KG1 (cell line): ENCODE results near the gene TRAF7.
"Not testable (repeated sequence)": the region's sequence is repeated elsewhere in the genome, so short reads cannot be mapped to it uniquely, and the experiment has no call there.

Source experiments
- DNase-seq: peaks from one replicate; lab custom pipeline; 2025; lab: John Stamatoyannopoulos, UW

TRAF7 gene

DNA sequence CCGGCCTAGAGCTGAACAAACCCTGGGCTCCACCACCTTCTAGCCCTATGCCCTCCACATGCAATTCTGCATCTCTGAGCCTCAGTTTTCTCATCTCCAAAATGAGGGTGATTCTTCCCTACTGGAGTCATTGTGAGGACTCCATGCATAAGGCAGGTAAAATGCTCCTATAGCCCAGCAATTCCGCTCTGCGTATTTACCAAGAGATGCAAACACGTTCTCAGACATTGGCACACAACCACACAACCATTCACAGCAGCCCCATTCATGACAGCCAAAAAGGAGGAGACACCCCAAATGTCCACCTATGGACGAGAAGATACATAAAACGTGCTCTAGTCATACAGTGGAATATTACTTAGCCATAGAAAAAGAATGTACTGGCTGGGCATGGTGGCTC is 44.7 kb downstream of the TRAF7 start:
- no peak for DNase-seq

DNA sequence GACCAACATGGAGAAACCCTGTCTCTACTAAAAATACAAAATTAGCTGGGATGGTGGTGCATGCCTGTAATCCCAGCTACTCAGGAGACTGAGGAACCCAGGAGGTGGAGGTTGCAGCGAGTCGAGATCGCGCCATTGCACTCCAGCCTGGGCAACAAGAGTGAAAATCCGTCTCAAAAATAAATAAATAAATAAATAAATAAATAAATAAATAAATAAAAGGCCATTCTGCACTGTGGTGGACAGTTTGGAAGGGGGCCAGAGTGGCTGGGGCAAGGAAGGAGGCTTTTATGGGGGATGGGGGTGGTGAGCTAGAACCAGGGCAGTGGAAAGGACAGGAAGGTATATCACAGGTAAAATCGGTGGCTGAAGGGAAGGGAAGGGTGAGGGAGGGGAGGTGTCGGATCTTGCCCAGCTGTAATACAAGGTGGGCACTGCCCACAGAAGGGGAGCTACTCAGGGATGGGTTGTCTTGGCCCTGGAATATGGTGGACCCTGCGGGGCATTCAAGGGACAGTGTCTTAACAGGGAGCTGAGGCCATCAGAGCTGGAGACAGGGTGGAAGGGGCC is 47.6 kb downstream of the TRAF7 start:
- DNase-seq: not testable (repeated sequence)

DNA sequence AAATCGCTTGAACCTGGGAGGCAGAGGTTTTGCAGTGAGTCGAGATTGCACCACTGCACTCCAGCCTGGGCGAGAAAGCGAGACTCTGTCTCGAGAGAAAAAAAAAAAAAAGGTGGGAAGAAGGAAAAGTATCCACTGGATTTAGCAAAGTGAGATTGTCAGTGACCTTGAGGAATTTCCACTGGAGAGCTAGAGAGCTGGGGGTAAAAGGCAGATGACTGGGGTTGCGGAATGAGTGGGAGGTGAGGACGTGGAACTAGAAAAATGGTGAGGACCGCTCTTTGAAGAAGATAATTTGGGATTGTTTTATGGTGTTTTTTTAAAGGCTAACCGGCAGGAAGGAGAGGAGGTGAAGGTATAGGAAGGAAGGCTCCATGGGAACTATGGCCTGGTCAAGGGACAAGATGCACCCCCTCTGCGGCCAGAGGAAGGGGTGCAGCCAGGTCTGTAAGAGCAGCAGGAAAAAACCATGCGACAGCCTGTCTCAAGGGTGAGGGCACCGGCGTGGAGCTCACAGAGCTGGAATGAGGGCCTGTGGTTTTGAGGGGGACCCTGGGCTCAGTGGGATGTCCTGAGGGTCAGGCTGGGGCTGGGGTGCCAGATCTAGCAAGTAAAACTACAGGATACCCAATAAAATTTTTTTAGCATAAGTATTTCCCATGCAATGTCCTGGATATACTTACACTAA is 49.0 kb downstream of the TRAF7 start:
- no peak for DNase-seq

DNA sequence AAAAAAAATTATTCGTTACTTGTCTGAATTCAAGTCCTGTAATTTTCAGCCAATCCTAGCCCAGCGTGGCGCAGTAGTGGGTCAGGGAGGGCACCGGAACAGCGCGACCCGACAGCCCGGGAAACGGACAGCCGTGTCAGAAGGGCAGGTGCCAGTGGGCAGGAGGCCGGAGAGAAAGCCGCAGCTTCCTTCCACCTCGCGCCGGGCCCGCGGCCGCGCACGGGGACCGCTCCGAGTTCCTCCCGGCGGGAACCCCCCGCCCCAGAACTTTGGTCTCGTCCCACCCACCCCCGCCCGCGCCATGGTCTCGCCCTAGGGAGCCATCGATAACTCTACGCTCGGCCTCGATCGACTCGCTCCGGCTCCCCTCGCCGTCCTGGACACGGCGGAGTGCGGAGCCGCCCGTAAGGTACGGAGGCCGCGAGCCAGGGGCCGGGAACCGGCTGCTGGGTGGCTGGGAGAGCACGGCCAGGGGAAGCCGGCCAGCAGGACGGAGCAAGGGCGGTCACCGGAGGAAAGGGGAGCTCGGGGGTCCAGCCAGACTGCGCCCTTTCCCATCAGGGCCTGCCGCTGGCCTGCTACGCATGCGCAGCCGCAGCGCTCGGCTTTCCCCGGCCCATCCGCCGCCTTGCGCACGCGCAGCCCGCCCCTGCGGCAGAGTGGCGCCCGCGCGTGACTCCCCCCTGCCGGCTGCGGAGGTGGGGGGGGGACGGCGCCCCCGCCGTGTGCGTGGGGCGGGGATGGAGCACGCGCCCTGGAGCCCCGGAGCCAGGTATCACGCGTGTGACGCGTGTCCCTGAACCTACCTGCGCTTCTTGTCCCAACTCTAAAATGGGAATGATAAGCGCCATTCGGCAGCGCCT is 49.8 kb downstream of the TRAF7 start, which contains the start of gene MLST8:
Gene MLST8, plus strand, starts transcription at position 351 of the 863 bp plus-strand sequence. CDS start 632 bp downstream, outside the sequence.
- peak; percentile 92 for DNase-seq

DNA sequence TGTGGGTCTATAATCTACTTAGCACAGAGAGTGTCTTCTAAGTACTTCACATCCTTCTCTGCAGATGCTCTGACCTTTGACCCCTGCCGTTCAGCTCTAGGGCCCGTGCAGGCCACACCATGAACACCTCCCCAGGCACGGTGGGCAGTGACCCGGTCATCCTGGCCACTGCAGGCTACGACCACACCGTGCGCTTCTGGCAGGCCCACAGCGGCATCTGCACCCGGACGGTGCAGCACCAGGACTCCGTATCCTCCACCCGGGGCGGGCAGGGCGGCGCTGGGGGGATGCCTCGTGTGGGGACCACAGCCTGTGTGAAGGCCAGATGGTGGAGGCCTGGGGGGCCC is 50.4 kb downstream of the TRAF7 start:
- DNase-seq: no peak

DNA sequence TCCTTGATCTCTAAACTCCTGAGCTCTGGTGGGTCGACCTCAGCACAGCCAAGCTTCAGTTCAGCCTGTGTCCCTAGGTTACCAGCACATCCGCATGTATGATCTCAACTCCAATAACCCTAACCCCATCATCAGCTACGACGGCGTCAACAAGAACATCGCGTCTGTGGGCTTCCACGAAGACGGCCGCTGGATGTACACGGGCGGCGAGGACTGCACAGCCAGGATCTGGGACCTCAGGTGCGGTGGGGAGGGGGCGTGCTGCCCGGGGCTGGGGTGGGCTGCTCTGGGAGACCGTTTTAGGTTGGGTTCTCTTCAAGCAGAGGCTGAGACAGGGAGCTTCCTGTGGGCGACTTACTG is 50.8 kb downstream of the TRAF7 start:
- DNase-seq: no peak

DNA sequence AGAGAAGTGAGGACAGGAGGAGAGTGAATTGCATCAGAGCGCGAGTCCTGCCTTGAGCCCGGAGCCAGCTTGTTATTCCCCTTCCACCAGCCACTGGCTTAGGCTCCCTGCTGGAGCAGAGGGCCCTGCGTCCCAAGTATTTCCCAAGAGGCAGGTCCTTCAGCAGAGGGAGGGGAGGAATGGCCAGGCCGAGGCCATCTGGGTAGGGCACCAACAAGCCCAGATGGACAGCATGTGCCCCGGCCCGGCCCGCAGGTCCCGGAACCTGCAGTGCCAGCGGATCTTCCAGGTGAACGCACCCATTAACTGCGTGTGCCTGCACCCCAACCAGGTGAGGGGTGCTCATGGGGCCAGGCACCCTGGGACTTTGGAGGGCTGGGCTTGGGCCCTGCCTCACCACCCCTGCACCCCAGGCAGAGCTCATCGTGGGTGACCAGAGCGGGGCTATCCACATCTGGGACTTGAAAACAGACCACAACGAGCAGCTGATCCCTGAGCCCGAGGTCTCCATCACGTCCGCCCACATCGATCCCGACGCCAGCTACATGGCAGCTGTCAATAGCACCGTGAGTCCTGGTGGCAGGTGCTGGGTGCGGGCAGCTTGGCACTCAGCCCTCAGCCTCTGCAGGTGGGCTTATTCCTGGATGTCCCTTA is 51.3 kb downstream of the TRAF7 start:
- no peak for DNase-seq

DNA sequence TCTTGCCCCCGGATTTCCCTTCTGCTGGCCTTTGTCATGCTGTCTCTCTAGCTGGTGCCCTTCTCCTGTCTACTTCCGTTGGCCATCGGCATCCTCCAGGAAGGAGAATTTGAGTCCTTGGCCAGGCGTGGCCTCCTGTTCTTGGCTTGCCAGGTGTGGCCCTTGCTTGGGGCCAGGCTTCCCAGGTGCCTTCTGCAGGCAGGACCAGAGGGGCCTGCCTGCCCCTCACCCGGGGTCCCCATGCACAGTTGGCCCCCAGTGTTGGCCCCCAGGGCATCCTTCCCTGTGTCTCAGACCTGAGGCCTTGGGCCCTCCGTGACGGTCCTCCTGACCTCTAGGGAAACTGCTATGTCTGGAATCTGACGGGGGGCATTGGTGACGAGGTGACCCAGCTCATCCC is 52.3 kb downstream of the TRAF7 start:
- DNase-seq: no peak

DNA sequence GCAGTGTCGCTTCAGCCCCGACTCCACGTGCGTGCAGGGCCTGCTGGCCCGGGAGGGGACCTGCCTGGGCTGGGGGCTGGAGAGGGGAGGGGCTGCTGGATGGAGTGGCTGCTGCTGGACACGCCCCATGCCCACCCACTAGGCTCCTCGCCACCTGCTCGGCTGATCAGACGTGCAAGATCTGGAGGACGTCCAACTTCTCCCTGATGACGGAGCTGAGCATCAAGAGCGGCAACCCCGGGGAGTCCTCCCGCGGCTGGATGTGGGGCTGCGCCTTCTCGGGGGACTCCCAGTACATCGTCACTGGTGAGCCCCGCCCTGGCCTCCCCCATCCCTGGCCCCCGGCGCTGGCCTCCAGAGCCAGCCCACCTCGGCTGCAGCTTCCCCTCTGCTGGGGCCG is 52.7 kb downstream of the TRAF7 start:
- no peak for DNase-seq

DNA sequence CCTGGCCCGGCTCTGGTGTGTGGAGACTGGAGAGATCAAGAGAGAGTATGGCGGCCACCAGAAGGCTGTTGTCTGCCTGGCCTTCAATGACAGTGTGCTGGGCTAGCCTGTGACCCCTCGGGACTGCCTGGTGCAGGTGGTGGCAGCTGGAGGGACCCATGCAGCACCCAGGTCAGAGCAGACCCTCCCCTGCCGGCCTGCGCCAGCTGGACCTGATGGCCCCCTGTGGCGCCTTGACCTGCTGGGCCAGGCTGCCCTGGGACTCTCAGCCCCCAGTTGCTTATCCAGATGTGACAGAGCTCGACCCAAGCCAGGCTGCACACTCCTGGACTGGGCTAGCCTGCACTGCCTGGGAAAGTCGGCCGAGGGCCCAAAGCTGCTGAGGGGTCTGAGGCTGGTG is 53.2 kb downstream of the TRAF7 start:
- no peak for DNase-seq

DNA sequence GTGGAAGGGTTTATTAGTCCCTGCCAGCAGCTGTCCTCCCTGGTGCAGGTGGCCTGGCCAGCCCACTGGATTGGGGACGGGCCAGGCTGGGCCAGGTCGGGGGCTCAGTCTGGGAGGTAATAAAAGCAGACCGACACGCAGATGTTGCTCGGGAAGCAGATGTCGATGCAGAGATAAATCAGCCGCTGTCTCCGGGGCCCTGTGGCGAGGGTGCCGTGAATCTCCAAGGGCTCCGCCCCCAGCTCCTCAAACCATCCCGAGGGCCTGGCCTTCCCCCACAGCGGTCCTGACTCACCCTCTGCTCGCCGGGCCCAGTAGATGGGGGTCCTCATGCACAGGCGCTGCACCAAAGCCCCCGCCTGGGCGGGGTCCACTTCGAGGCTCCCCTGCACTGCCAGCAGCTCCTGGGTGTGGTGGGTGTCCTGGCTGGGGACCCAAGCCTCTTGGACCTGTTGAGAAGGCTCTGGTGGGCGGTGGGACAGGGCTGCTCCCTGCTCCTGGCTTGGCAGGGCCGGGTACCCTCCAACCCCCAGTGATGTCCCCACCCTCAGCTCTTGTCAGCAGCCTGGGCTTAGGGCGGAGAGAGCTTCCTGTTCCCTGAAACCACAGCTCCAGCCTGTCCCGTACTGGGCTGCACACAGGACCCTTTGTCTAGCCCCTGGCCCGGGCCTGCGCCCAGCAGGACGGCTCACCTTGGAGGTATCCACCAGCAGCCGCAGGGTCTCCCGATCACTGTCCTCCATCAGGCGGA is 53.9 kb downstream of the TRAF7 start:
- no peak for DNase-seq

DNA sequence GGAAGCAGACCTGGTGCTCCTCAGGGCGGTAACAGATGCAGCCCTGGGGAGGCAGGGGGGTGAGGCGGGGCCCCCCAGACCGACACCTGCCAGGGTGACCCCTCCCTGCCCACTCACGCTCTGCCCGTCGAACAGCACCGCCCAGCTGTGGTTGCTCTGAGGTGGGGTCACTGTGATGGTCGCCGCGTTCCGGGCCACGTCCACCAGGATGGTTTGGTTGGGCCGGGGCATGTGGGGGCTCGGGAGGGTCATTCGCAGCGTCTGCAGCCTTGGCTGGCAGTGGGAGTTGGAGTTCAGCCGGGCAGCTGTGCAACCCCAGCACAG is 54.4 kb downstream of the TRAF7 start:
- no peak for DNase-seq

DNA sequence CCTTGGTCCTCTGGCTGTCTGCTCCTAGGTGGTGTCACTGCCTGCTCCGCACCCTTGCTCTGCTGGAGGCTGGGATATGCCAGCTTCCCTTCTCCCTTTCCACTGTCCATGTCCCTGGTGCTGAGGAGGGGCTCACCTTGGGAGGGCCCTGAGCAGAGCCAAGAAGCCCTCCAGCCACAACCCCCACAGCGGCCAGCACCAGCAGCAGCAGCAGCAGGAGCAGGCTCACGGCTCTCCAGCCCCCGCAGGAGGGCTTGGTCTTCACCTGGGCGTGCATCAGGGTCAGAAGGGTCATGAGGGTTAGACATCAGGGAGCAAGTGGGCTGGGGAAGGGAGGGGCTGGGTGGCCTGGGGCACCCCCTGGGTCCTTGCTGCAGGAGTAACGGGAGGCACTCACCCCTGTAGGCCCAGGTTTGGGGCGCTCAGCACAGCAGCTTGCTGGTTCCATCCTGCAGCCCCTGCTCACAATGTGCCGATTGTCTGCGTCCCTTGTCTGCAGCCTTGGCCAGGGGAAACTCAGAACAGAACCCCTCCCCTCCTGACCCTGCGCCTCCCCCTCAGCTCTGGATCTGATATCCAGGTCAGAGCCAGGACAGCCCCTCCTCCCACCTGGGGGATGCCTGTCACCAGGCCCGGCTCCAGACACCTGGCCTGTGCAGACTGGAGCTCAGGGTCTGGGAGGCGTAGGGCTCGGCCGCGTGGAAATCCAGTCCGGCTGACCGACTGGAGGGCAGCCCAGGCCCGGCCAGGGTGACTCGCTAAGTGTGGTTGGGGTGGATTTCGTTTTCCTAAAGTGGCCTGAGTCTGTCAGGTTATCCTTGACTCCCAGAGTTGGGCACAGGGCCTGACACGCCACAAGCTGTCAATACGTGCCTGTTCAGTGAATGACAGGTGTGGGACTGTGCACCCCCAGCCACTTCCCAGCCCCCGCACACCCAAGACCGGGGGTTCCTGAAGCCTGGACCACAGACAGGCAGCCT is 55.1 kb downstream of the TRAF7 start, which contains the start of gene BRICD5:
Gene BRICD5, minus strand, starts transcription at position 478 of the 980 bp plus-strand sequence. Its CDS starts 30 bp downstream, at position 448.
- no peak for DNase-seq

DNA sequence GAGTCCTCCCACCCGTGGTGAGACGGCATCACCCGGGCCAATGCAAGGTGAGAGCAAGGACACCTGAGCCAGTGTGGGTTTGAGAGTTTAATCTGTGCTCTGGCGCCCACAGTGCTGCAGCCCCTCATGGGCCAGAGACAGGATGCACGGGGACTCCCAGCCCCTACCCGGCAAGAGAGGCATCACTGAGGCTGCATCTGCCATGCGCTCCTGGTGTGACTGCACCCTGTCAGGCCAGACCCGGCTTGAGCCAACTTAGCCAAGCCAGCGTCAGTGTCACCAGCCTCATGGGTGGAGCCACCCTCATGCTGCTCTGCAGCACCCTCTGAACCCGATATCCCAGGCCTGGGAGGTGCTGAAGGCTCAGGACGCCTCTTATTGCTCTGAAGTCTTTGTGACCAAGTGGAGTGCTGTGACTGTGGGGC is 56.4 kb downstream of the TRAF7 start:
- DNase-seq: no peak

DNA sequence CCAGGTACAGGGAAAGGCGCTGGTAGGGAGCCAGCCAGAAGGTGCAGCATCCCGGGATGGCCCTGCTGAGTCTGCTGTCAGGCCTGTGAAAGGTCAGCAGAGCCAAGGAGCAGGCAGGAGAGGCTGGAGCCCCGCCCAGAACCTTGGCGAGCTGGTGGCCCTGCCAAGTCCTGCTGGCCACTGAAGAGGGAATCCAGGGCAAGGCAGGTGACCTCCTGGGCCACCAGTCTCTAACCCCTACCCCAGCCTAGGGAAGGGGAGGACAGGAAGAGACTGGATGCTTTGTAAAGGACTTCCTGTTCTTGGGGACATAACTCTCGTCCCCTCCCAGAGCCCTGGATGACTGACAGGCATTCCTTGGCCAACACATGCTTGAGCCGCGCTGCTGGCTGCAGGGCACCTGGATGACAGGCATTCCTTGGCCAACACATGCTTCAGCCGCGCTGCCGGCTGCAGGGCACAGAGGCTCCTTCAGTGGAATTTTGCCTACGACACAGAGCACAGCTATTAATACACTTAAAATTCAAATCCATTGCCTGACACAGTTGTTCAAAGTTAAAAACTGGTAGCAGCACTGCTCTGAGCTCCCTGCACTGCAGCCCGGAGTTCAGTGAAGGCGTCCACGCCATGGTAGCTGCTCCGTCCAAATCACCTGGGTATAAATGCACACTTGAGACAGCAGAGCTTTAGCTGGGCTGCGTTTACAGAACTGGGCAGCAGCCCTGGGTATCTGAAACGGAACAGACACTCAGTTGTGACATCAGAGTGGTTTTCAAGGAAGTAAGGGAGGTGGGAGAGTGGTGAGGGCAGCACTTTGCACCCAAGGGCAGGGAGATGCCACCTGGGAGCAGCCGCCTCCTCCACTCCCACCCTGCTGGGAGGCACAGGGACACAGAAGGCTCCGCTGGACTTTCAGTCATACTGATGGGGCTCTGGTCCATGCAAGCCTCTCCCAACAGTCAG is 57.1 kb downstream of the TRAF7 start:
- DNase-seq: no peak

DNA sequence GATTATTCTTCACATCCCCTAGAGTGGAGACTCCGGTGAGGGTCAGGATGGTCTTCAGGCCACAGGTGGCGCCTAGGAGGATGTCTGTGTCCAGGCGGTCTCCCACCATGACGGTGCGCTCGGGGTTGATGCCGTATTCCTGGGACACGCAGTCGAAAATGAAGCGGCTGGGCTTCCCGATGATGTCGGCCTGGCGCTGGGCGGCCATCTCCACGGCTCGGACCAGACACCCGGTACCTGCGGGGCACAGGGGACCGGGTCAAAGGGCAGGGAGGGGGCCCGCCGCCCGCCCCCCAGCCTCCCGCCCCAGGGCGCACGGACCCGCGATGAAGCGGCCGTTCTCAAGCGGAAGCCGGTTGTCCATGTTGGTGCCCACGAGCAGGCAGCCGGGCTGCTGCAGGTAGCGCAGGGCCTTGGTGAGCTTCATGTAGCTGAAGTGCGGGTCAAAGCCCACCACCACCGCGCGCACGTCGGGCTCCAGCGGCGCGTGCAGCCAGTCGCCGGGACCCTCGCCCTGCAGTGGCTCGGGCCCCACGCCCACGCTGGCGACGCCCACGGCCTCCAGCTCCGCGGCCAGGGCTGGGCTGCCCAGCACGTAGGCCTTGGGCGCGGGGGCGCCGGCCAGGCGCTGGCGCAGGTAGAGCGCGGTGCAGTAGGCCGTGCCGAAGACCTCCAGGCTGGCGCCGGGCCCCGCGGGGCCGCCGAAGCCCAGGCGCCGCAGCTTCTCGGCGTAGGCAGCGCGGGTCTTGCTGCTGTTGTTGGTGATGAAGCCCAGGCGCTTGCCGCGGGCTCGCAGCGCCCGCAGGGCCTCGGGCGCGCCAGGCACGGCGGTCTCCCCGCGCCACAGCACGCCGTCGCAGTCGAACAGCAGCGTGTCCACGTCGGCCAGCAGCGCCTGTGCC is 58.5 kb downstream of the TRAF7 start:
- no peak for DNase-seq

DNA sequence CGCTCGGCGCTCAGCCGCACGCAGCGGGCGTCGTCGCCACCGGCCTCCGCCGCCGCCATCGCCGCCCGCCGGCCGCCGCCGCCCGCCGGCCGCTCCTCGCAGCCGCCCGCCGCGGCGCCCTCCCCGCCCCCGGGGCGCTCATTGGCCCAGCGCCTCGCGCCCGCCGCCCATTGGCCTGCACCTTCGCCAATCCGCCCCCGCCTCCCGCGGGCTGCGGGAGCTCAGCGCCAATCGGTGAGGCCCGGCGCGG is 59.1 kb downstream of the TRAF7 start, which contains the start of gene PGP:
Gene PGP, minus strand, starts transcription at position 122 of the 250 bp plus-strand sequence. Its CDS starts 63 bp downstream, at position 59.
- no peak for DNase-seq

DNA sequence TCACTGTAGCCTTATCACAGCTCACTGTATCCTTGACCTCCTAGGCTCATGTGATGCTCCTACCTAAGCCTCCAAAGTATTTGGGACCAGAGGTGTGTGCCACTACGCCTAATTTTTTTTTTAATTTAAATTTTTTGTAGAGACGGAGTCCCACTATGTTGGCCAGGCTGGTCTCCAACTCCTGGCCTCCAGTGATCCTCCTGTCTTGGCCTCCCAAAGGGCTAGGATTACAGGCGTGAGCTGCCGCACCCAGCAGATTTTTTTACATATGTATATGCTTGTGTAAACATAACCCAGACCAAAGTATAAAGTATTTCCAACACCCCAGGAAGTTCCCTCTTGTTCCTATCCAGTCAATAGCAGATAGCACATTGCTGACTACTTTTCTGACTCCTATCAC is 60.7 kb downstream of the TRAF7 start:
- DNase-seq: no peak
